ENCODE data around the gene CADPS2. TPM values are rescaled to one million over a fixed set of nuclear protein-coding genes. Genes with fewer than 3 reads are reported as not detected.
"Not testable (repeated sequence)": the region's sequence is repeated elsewhere in the genome, so short reads cannot be mapped to it uniquely, and the experiment has no call there.

Gene CADPS2
- total RNA-seq, 1 donor from 2014 or later, result 6.4 TPM

DNA sequence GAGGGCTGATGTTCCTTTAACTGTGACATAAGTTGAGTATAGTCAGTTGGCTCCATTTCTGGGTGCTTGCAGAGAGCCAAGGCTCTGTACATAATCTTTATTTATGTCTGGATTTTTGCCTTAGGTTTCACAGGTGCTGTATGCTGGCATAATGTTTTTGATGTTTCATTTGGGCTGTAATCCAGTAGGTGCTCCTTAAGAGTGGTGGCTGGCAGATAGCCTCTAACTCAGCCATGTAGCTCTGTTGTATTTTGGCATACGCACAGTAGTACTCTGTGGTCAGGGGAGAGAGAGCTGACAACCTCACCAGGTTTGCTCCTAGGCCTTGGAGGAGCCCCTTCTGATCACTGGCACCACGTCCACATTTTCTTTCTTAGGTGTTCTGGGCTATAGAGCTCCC, 248.5 kb downstream of the CADPS2 start:
- no peak overlapping the region for H3K4me3 ChIP-seq (ENCODE audit: insufficient read depth, low read depth, low read length)
- no peaks in the 10 kb centered on the region for H3K36me3 ChIP-seq (ENCODE audit: insufficient read depth, low read length)
- FAIRE-seq (no peak), DNase-seq (ENCODE audit: low read depth) (no peak)
- Mint-ChIP-seq H3K4me1 (ENCODE audit: low read depth, unreplicated experiment) (no peaks in the 10 kb centered on the region), H3K27me3 (ENCODE audit: low read depth, unreplicated experiment) (no peaks in the 10 kb centered on the region), H3K27ac (ENCODE audit: unreplicated experiment) (no peak overlapping the region), H3K4me3 (ENCODE audit: unreplicated experiment) (no peak overlapping the region), H3K36me3 (ENCODE audit: low read depth, unreplicated experiment) (no peaks in the 10 kb centered on the region), H3K9me3 (ENCODE audit: unreplicated experiment) (peaks cover 2% of the 10 kb centered on the region)
- H3K4me1 ChIP-seq (ENCODE audit: insufficient read depth, low read length), result no peaks in the 10 kb centered on the region
- no peaks in the 10 kb centered on the region for H3K9me3 ChIP-seq (ENCODE audit: insufficient read depth, low read depth, low read length)
- no peaks in the 10 kb centered on the region for H4K20me1 ChIP-seq (ENCODE audit: insufficient read depth, low read length)
- H3K79me2 ChIP-seq (ENCODE audit: insufficient read depth, low read length), result no peaks in the 10 kb centered on the region
- H3K27me3 ChIP-seq (ENCODE audit: insufficient read depth, low read length), result no peaks in the 10 kb centered on the region
- H2AFZ ChIP-seq (ENCODE audit: low read depth, low read length), result no peak overlapping the region
- H3K9ac ChIP-seq (ENCODE audit: low read length), result no peak overlapping the region
- TF ChIP-seq, protein P1, sequence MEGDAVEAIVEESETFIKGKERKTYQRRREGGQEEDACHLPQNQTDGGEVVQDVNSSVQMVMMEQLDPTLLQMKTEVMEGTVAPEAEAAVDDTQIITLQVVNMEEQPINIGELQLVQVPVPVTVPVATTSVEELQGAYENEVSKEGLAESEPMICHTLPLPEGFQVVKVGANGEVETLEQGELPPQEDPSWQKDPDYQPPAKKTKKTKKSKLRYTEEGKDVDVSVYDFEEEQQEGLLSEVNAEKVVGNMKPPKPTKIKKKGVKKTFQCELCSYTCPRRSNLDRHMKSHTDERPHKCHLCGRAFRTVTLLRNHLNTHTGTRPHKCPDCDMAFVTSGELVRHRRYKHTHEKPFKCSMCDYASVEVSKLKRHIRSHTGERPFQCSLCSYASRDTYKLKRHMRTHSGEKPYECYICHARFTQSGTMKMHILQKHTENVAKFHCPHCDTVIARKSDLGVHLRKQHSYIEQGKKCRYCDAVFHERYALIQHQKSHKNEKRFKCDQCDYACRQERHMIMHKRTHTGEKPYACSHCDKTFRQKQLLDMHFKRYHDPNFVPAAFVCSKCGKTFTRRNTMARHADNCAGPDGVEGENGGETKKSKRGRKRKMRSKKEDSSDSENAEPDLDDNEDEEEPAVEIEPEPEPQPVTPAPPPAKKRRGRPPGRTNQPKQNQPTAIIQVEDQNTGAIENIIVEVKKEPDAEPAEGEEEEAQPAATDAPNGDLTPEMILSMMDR (IDR thresholded peaks at IDR 0.05; ENCODE audit: insufficient read depth, low read depth, low read length), result no peak
- TF ChIP-seq EZH2 (IDR thresholded peaks at IDR 0.05; ENCODE audit: insufficient read depth, low read length), result no peak
- H3K4me2 ChIP-seq (ENCODE audit: low read length), result no peak overlapping the region
- no peak overlapping the region for H3K27ac ChIP-seq (ENCODE audit: low read depth, low read length)

DNA sequence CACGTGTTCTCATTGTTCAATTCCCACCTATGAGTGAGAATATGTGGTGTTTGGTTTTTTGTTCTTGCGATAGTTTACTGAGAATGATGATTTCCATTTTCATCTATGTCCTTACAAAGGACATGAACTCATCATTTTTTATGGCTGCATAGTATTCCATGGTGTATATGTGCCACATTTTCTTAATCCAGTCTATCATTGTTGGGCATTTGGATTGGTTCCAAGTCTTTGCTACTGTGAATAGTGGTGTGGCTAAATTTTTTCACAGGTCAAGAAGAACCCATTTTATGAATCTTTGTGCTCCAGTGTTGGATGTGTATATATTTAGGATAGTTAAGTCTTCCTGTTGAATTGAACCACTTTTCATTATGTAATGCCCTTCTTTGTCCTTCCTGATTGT, 250.8 kb downstream of the CADPS2 start:
- H3K27ac Mint-ChIP-seq (ENCODE audit: unreplicated experiment), result not testable (repeated sequence)

DNA sequence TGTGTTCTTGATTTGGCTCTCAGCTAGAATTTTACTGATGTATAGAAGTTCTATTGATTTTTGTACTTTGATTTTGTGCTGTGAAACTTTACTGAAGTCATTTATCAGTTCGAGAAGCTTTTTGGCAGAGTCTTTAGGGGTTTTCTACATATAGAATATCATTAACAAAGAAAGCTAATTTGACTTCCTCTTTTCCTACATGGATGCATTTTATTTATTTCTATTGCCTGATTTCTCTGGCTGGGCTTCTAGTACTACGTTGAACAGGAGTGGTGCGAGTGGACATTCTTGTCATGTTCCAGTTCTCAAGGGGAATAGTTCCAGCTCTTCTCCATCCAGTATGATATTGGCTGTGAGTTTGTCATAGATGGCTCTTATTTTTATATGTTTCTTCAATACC, 252.8 kb downstream of the CADPS2 start:
- Histone ChIP-seq H3K4me3 (ENCODE audit: insufficient read depth, low read depth, low read length) (no peak overlapping the region), H3K9me3 (ENCODE audit: insufficient read depth, low read depth, low read length) (no peaks in the 10 kb centered on the region), H3K4me1 (ENCODE audit: insufficient read depth, low read length) (no peaks in the 10 kb centered on the region), H3K27ac (ENCODE audit: low read depth, low read length) (no peak overlapping the region), H4K20me1 (ENCODE audit: insufficient read depth, low read length) (no peaks in the 10 kb centered on the region), H3K4me2 (ENCODE audit: low read length) (no peak overlapping the region), H3K79me2 (ENCODE audit: insufficient read depth, low read length) (no peaks in the 10 kb centered on the region), H3K36me3 (ENCODE audit: insufficient read depth, low read length) (no peaks in the 10 kb centered on the region), H3K9ac (ENCODE audit: low read length) (no peak overlapping the region), H3K27me3 (ENCODE audit: insufficient read depth, low read length) (no peaks in the 10 kb centered on the region), H2AFZ (ENCODE audit: low read depth, low read length) (no peak overlapping the region)
- DNase-seq (ENCODE audit: low read depth) (no peak), FAIRE-seq (no peak)
- H3K36me3 Mint-ChIP-seq (ENCODE audit: low read depth, unreplicated experiment), result no peaks in the 10 kb centered on the region
- TF ChIP-seq, protein P1 (IDR thresholded peaks at IDR 0.05; ENCODE audit: insufficient read depth, low read depth, low read length), result no peak
- no peak for TF ChIP-seq EZH2 (IDR thresholded peaks at IDR 0.05; ENCODE audit: insufficient read depth, low read length)
- peaks cover 2% of the 10 kb centered on the region for H3K9me3 Mint-ChIP-seq (ENCODE audit: unreplicated experiment)
- H3K27ac Mint-ChIP-seq (ENCODE audit: unreplicated experiment), result no peak overlapping the region
- no peak overlapping the region for H3K4me3 Mint-ChIP-seq (ENCODE audit: unreplicated experiment)
- peaks cover 2% of the 10 kb centered on the region for H3K4me1 Mint-ChIP-seq (ENCODE audit: low read depth, unreplicated experiment)
- no peaks in the 10 kb centered on the region for H3K27me3 Mint-ChIP-seq (ENCODE audit: low read depth, unreplicated experiment)

More for the DNA sequence above, 250.8 kb downstream of the CADPS2 start:
- H3K27me3 ChIP-seq (ENCODE audit: insufficient read depth, low read length); H3K9me3 ChIP-seq (ENCODE audit: insufficient read depth, low read depth, low read length); H2AFZ ChIP-seq (ENCODE audit: low read depth, low read length); H3K27ac ChIP-seq (ENCODE audit: low read depth, low read length); H3K4me3 Mint-ChIP-seq (ENCODE audit: unreplicated experiment); H3K27me3 Mint-ChIP-seq (ENCODE audit: low read depth, unreplicated experiment); DNase-seq (ENCODE audit: low read depth); H3K9ac ChIP-seq (ENCODE audit: low read length); FAIRE-seq; H3K79me2 ChIP-seq (ENCODE audit: insufficient read depth, low read length); H3K4me2 ChIP-seq (ENCODE audit: low read length); H3K9me3 Mint-ChIP-seq (ENCODE audit: unreplicated experiment); H3K4me3 ChIP-seq (ENCODE audit: insufficient read depth, low read depth, low read length); H3K4me1 ChIP-seq (ENCODE audit: insufficient read depth, low read length); H4K20me1 ChIP-seq (ENCODE audit: insufficient read depth, low read length); H3K4me1 Mint-ChIP-seq (ENCODE audit: low read depth, unreplicated experiment); H3K36me3 ChIP-seq (ENCODE audit: insufficient read depth, low read length); H3K36me3 Mint-ChIP-seq (ENCODE audit: low read depth, unreplicated experiment): not testable (repeated sequence)
